Endothelial cell of umbilical vein (primary cell): Measurements from ENCODE around the gene ZDHHC3.

Experiments
- POLR2A ChIP-seq: IDR thresholded peaks from 2 replicates; pipeline ENCODE4 v1.6.1; 2012; ENCODE audit warnings: low read depth, mild to moderate bottlenecking, control low read depth, low read length
- TF ChIP-seq, protein P1 (sequence below), 2 donors: IDR thresholded peaks; 1 replicate in 1 of 2; 2 replicates in 1 of 2; pipeline ENCODE4 v1.5.1; 2011; ENCODE audit warnings: low read length in 2 of 2, mild to moderate bottlenecking in 2 of 2, moderate library complexity in 2 of 2, control low read depth in 1 of 2, inconsistent platforms in 1 of 2, low read depth in 1 of 2; ENCODE audit not compliant: insufficient read depth in 1 of 2; ENCODE audit errors: extremely low read depth in 1 of 2

DNA sequence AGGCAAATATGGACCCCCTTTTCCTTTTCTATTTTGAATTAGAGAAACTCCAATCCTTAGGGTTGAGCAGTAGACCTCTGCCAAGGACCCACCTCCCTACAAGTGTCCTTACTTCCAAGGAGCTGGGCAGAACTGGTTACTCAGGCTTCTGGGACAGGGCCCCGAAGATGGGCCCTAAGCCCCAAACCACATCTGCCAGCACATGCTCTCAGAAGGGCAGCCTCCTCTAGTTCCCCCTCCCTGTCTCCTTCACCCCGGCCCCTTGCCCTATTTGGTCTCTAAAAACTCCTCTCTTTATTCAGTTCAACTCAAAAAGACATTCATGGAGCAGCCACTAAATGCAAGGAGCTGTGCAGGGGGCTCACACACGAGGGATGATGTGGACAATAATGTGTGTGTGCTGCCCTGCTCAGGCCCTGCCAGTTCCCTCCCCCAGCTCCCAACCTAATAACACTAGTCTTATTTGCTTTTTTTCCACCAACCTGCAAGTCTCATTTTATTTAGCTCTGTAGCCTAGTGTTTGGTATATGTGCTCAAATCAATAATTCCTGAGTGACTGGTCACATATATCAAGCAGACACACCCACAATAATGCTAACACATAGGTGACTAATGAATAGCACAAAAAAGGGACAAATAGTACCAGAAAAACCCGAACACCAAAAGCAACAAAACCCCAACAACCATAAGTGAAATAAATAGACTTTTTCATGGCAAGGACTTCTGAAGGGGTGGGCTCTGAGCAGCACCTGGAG is 12.2 kb downstream of the ZDHHC3 start:
- TF ChIP-seq, protein P1, sequence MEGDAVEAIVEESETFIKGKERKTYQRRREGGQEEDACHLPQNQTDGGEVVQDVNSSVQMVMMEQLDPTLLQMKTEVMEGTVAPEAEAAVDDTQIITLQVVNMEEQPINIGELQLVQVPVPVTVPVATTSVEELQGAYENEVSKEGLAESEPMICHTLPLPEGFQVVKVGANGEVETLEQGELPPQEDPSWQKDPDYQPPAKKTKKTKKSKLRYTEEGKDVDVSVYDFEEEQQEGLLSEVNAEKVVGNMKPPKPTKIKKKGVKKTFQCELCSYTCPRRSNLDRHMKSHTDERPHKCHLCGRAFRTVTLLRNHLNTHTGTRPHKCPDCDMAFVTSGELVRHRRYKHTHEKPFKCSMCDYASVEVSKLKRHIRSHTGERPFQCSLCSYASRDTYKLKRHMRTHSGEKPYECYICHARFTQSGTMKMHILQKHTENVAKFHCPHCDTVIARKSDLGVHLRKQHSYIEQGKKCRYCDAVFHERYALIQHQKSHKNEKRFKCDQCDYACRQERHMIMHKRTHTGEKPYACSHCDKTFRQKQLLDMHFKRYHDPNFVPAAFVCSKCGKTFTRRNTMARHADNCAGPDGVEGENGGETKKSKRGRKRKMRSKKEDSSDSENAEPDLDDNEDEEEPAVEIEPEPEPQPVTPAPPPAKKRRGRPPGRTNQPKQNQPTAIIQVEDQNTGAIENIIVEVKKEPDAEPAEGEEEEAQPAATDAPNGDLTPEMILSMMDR (IDR thresholded peaks at IDR 0.05; ENCODE audit: extremely low read depth in 1 of 2, insufficient read depth in 1 of 2, low read depth in 1 of 2, low read length in 2 of 2) = no peak
- no peak for TF ChIP-seq POLR2A
